ENCODE results near the gene SLCO3A1.
"Not testable (repeated sequence)": the region's sequence is repeated elsewhere in the genome, so short reads cannot be mapped to it uniquely, and the experiment has no call there.

Gene SLCO3A1

DNA sequence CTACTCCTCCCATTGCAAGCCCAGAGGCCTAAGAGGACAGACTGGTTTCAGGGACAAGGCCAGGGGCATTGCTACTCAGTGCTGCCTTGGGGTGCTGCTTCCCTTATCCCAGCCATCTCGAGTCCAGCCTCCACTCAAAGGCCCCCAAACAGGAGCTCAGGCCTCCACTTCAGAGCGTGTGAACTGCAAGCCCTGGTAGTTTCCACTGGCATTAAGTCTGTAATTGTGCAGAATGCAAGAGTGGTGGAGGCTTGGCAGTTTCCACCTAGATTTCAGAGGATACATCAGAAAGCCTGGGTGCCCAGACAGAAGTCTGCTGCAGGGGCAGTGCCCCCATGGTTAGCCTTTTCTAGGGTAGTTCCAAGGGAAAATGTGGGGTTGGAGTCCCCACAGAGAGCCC, 347.4 kb downstream of the SLCO3A1 start:
- DNase-seq (ENCODE audit: low read depth, low spot score): no peak

DNA sequence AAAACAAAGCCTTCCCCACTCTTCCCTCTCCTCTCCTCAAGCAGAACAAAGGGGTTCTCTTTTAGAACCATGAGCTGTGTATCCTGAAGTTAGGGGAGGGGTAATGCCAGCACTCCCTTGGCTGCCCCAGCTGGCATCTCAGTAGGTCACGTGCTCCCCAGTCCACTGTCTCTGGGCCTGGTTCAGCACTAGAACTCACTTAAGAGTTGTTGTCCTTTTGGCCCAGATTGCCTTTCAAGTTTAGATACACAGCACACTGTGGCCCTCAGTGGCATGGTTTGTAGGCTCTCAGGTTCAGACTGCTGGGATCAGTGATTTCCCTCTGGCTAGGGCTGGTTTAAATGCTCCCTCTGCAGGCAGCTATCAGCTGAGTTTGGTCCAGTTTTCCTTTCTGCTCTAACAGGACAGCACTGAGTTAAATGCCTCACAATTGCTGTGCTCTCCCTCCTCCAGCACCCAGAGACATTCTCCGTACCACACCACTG, 351.8 kb downstream of the SLCO3A1 start:
- peak; percentile 34 for DNase-seq (ENCODE audit: low read depth, low spot score)

DNA sequence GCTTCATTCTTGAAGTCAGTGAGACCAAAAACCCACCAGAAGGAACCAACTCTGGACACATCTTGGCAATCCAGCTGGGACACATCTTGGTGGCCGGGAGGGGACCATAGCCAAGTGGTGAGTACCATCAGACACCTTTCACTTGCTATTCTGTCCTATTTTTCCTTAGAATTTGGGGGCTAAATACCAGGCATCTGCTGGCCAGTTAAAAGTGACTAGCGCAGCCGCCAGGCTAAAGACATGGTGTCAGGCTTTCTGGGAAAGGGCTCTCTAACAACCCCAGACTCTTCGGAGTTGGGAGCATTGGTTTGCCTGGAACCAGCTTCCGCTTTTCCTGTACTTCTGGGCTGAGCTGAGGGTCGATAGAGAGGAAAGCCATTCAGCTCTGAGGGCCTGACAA, 354.1 kb downstream of the SLCO3A1 start:
- not testable (repeated sequence) for DNase-seq (ENCODE audit: low read depth, low spot score)
